ENCODE results near the gene MYO7A. TPM values are rescaled to one million over a fixed set of nuclear protein-coding genes. Genes with fewer than 3 reads are reported as not detected.

MYO7A gene
- total RNA-seq, 1 donor from 2014 or later, result 11.6 TPM

DNA sequence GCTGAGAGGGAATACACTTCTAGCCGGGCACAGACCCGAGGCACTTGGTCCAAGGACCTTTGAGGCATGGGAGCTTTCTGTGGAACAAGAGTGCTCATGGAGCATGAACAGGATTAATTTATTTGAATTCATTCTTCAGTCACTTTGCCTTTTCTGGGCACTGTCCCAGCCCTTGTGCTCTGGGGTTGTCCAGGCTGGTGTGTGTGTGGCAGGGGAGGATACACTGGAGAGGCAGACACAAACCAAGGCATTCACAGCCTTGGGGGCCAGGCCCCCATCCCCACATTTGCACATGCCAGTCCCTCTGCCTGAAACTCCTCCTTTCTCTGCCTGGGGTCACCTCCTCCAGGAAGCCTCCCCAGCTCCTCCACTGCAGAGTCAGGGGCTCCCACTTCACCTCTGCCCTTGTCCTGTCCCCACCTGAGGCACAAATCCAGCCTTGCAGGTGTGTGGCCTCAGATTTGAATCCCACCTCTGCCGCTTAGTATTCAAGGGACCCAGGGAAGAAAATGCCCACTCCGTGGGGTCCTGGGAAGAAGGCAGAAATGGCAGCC is 55.5 kb downstream of the MYO7A start:
- Mint-ChIP-seq H3K4me3 (ENCODE audit: unreplicated experiment) (no peak overlapping the region), H3K36me3 (ENCODE audit: unreplicated experiment) (no peaks in the 10 kb centered on the region), H3K27me3 (ENCODE audit: unreplicated experiment) (peaks cover 3% of the 10 kb centered on the region), H3K9me3 (ENCODE audit: unreplicated experiment) (peaks cover 2% of the 10 kb centered on the region), H3K27ac (ENCODE audit: unreplicated experiment) (no peak overlapping the region), H3K4me1 (ENCODE audit: low read depth, unreplicated experiment) (peaks cover 1% of the 10 kb centered on the region)
- DNase-seq, result no peak
- TF ChIP-seq, protein P1, sequence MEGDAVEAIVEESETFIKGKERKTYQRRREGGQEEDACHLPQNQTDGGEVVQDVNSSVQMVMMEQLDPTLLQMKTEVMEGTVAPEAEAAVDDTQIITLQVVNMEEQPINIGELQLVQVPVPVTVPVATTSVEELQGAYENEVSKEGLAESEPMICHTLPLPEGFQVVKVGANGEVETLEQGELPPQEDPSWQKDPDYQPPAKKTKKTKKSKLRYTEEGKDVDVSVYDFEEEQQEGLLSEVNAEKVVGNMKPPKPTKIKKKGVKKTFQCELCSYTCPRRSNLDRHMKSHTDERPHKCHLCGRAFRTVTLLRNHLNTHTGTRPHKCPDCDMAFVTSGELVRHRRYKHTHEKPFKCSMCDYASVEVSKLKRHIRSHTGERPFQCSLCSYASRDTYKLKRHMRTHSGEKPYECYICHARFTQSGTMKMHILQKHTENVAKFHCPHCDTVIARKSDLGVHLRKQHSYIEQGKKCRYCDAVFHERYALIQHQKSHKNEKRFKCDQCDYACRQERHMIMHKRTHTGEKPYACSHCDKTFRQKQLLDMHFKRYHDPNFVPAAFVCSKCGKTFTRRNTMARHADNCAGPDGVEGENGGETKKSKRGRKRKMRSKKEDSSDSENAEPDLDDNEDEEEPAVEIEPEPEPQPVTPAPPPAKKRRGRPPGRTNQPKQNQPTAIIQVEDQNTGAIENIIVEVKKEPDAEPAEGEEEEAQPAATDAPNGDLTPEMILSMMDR (IDR thresholded peaks at IDR 0.05; ENCODE audit: partially characterized antibody, unreplicated experiment), result no peak

DNA sequence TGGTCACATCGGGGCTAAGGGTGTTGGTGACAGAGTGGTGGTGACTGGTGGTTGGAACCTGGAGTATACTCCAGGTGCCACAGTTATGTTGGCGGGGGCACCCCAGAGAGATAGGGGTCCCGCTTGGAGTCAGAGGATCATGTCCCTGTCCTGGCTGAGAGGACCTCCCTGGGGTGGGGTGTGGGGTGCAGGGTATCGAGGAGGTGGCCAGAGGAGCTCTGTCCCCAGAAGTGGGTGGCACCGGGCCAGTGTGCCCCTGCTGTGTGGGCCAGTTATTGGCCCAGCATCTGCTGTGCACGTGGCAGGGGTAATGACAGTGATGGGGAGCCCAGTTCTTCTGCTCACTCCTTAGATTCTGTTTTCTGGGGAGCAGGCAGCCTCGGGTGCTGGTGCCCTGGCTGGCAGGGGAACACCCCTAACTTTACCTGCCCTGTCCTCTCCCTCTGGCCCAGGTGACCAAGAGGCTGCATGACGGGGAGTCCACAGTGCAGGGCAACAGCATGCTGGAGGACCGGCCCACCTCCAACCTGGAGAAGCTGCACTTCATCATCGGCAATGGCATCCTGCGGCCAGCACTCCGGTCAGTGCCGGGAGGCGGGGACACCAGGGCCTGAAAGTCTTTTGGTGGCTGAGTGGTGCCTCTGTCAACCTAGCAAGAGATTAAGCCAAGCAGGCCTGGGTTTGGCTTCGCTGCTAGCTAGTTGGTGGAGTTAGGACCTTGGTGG is 56.3 kb downstream of the MYO7A start:
- H3K9me3 Mint-ChIP-seq (ENCODE audit: unreplicated experiment), result peaks cover under 1% of the 10 kb centered on the region
- H3K4me3 Mint-ChIP-seq (ENCODE audit: unreplicated experiment), result no peak overlapping the region
- peaks cover 6% of the 10 kb centered on the region for H3K27me3 Mint-ChIP-seq (ENCODE audit: unreplicated experiment)
- H3K27ac Mint-ChIP-seq (ENCODE audit: unreplicated experiment), result no peak overlapping the region
- H3K4me1 Mint-ChIP-seq (ENCODE audit: low read depth, unreplicated experiment), result peaks cover 3% of the 10 kb centered on the region
- no peak for DNase-seq
- H3K36me3 Mint-ChIP-seq (ENCODE audit: unreplicated experiment), result no peaks in the 10 kb centered on the region
- TF ChIP-seq, protein P1 (IDR thresholded peaks at IDR 0.05; ENCODE audit: partially characterized antibody, unreplicated experiment), result no peak

DNA sequence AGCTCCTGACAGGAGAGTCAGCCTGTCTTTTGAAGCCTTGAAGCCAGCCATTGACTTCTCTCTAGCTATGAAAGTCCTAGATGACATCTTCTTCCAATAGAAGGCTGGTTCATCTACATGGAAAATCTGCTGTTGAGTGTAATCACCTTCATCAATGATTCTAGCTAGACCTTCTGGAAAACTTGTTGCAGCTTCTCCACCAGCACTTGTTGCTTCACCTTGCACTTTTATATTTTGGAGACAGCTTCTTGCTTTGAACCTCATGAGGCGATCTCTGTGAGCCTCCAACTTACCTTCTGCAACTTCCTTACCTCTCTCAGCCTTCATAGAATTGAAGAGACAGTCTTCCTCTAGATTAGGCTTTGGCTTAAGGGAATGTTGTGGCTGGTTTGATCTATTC is 58.3 kb downstream of the MYO7A start:
- Mint-ChIP-seq H3K9me3 (ENCODE audit: unreplicated experiment) (no peaks in the 10 kb centered on the region), H3K27ac (ENCODE audit: unreplicated experiment) (no peak overlapping the region)
- TF ChIP-seq, protein P1 (IDR thresholded peaks at IDR 0.05; ENCODE audit: partially characterized antibody, unreplicated experiment), result no peak

DNA sequence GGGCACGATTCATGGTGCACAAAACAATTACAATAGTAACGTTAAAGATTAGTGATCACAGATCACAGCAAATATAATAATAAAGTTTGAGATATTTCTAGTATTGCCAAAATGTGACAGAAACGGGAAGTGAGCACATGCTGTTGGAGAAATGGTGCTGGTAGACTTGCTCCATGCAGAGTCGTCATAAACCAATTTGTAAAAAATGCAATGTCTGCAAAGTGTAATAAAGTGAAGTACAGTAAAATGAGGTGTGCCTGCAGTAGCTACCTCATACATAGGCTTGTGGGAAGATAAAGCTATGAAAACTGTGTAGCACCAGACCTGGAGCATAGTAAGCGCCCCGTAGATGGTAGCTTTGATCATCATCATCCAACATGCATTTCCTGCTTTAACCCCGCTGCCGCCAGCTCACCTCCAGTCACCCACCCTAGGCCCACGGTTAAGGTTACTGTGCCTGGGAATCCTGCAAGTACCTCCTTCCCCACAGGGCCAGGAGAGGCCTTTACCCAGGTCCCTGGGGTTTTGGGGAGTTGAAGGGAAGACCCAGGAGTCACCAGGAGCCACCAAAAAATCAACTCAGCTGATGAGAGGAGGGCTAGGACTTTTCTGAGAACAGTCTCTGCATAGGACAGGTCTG is 59.2 kb downstream of the MYO7A start:
- no peaks in the 10 kb centered on the region for H3K9me3 Mint-ChIP-seq (ENCODE audit: unreplicated experiment)
- H3K27ac Mint-ChIP-seq (ENCODE audit: unreplicated experiment), result no peak overlapping the region
- DNase-seq, result no peak
- no peak overlapping the region for H3K4me3 Mint-ChIP-seq (ENCODE audit: unreplicated experiment)
- peaks cover 3% of the 10 kb centered on the region for H3K4me1 Mint-ChIP-seq (ENCODE audit: low read depth, unreplicated experiment)
- no peaks in the 10 kb centered on the region for H3K36me3 Mint-ChIP-seq (ENCODE audit: unreplicated experiment)
- peaks cover 6% of the 10 kb centered on the region for H3K27me3 Mint-ChIP-seq (ENCODE audit: unreplicated experiment)
- TF ChIP-seq, protein P1 (IDR thresholded peaks at IDR 0.05; ENCODE audit: partially characterized antibody, unreplicated experiment), result no peak

More for the DNA sequence above, 58.3 kb downstream of the MYO7A start:
- Mint-ChIP-seq H3K27me3 (ENCODE audit: unreplicated experiment) (peaks cover 6% of the 10 kb centered on the region), H3K4me3 (ENCODE audit: unreplicated experiment) (no peak overlapping the region), H3K4me1 (ENCODE audit: low read depth, unreplicated experiment) (peaks cover 3% of the 10 kb centered on the region), H3K36me3 (ENCODE audit: unreplicated experiment) (no peaks in the 10 kb centered on the region)
- no peak for DNase-seq

All from glutamatergic neuron (in vitro differentiated cells).